Loucy (cell line): ENCODE measurements around the gene TMEM203.

Experiments
- CTCF ChIP-seq: fragments of 200-600 bp; sonication (generic); conservative IDR thresholded peaks from 2 replicates; pipeline ENCODE4 v1.5.1; 2014; ENCODE audit warnings: mild to moderate bottlenecking, antibody characterized with exemption, low read length
- EZH2phosphoT487 ChIP-seq: fragments of 200-600 bp; IDR thresholded peaks from 2 replicates; pipeline ENCODE4 v1.6.1; 2018; ENCODE audit warnings: antibody characterized with exemption, mild to moderate bottlenecking, moderate library complexity, borderline replicate concordance

DNA sequence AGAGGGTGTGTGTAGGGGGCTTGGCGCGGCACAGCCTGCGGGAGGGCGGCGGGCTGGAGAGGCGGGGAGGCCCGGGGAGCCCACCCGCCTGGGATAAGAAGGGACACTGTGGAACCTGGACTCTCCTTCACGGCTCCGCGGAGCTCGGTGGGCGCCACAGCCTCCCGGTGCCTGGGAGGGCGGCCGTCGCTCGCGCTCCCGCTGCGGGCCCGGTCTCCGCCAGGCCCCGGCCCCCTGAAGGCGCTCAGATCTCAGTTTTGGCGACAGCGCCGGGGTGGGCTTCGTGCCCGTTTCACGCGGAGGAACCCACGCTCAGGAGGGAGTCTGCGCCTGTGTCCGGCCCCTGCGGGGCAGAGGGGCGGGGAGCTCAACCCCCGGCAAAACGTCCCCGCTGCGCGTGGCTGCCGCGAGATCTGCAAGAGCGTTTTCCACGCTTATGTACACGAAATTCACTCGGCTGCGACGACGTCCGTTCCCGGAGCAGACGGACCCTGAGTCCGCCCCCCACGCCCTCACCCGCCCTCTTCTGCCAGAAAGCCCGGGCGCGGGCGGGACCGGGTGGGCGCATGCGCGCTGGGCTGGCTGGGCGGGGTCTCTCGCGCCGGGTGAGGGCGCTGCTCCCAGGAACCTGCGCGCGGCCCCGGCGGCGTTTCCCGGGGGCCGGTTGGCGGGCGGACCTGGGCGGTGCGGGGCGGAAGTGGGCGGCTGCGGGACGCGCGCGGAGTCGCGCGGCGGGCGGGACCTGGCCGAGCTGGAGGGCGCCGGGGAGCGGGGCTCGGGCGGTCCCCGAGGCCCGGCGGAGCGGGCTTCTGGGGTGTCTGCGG lies 49.4 kb upstream of the TMEM203 start, which contains the start of gene NELFB:
- no peak for TF ChIP-seq CTCF
- TF ChIP-seq EZH2phosphoT487 = no peak
